Measurements from ENCODE around the gene NRXN3. TPM values are rescaled to one million over a fixed set of nuclear protein-coding genes. Genes with fewer than 3 reads are reported as not detected.

NRXN3 gene
- total and polyA plus RNA-seq, 2 experiments from 2014 or later: 5.7 to 7.1 TPM

GRCh38 chr14:79608446-79608845 is 1438.3 kb downstream of the NRXN3 start:
- 90% methylated on average over 3 of the region's 3 CpGs for WGBS (ENCODE audit: low lambda C conversion rate, missing lambda C conversion rate)
- Histone ChIP-seq H3K36me3 (replicated peaks; ENCODE audit: insufficient read depth, low read depth) (no peaks in the 10 kb centered on the region), H4K20me1 (ENCODE audit: insufficient read depth, poor library complexity, severe bottlenecking) (no peaks in the 10 kb centered on the region), H3K4me1 (ENCODE audit: insufficient read depth) (no peaks in the 10 kb centered on the region), H3K9me3 (ENCODE audit: low read depth) (no peaks in the 10 kb centered on the region), H3K9me2 (replicated peaks; ENCODE audit: insufficient read depth) (no peaks in the 10 kb centered on the region), H3K27me3 (no peaks in the 10 kb centered on the region), H3K79me2 (no peaks in the 10 kb centered on the region), H3K27ac (no peak overlapping the region), H3K4me3 (no peak overlapping the region), H3K4me2 (no peak overlapping the region), H2AFZ (no peak overlapping the region)
- no peak for DNase-seq (ENCODE audit: low spot score)
- TF ChIP-seq EZH2 (IDR thresholded peaks at IDR 0.05; ENCODE audit: borderline replicate concordance) (no peak), CTCF (IDR thresholded peaks at IDR 0.05; ENCODE audit: poor library complexity) (no peak), EZH2phosphoT487 (IDR thresholded peaks at IDR 0.05; ENCODE audit: low read depth, severe bottlenecking, unreplicated experiment) (no peak)

- H3K27ac ChIP-seq: no peak overlapping the region
- no peaks in the 10 kb centered on the region for H3K9me3 ChIP-seq (ENCODE audit: low read depth)
- no peaks in the 10 kb centered on the region for H3K79me2 ChIP-seq
- H3K36me3 ChIP-seq (replicated peaks; ENCODE audit: insufficient read depth, low read depth): no peaks in the 10 kb centered on the region
- H4K20me1 ChIP-seq (ENCODE audit: insufficient read depth, poor library complexity, severe bottlenecking): no peaks in the 10 kb centered on the region
- WGBS (ENCODE audit: low lambda C conversion rate, missing lambda C conversion rate): 79% methylated on average over 5 of the region's 5 CpGs
- DNase-seq (ENCODE audit: low spot score): no peak
- H3K27me3 ChIP-seq: no peaks in the 10 kb centered on the region
- H3K4me2 ChIP-seq: no peak overlapping the region
- H3K4me3 ChIP-seq: no peak overlapping the region
- TF ChIP-seq EZH2 (IDR thresholded peaks at IDR 0.05; ENCODE audit: borderline replicate concordance) (no peak), EZH2phosphoT487 (IDR thresholded peaks at IDR 0.05; ENCODE audit: low read depth, severe bottlenecking, unreplicated experiment) (no peak), CTCF (IDR thresholded peaks at IDR 0.05; ENCODE audit: poor library complexity) (no peak)
- no peak overlapping the region for H2AFZ ChIP-seq
- no peaks in the 10 kb centered on the region for H3K9me2 ChIP-seq (replicated peaks; ENCODE audit: insufficient read depth)
- H3K4me1 ChIP-seq (ENCODE audit: insufficient read depth): no peaks in the 10 kb centered on the region
These were observed 1443.5 kb downstream of the NRXN3 start for GRCh38 chr14:79613625-79614024.

- no peaks in the 10 kb centered on the region for H3K4me1 ChIP-seq (ENCODE audit: insufficient read depth)
- H3K79me2 ChIP-seq: no peaks in the 10 kb centered on the region
- H3K4me2 ChIP-seq: no peak overlapping the region
- no peak overlapping the region for H3K4me3 ChIP-seq
- H3K27ac ChIP-seq: no peak overlapping the region
- H3K36me3 ChIP-seq (replicated peaks; ENCODE audit: insufficient read depth, low read depth): no peaks in the 10 kb centered on the region
- WGBS (ENCODE audit: low lambda C conversion rate, missing lambda C conversion rate): 92% methylated on average over 5 of the region's 5 CpGs
- no peak overlapping the region for H2AFZ ChIP-seq
- H3K27me3 ChIP-seq: no peaks in the 10 kb centered on the region
- no peak for DNase-seq (ENCODE audit: low spot score)
- H3K9me3 ChIP-seq (ENCODE audit: low read depth): no peaks in the 10 kb centered on the region
- H3K9me2 ChIP-seq (replicated peaks; ENCODE audit: insufficient read depth): no peaks in the 10 kb centered on the region
- TF ChIP-seq CTCF (IDR thresholded peaks at IDR 0.05; ENCODE audit: poor library complexity): no peak
- no peaks in the 10 kb centered on the region for H4K20me1 ChIP-seq (ENCODE audit: insufficient read depth, poor library complexity, severe bottlenecking)
These were observed 1444.3 kb downstream of the NRXN3 start for GRCh38 chr14:79614448-79614847.

- H3K79me2 ChIP-seq: no peaks in the 10 kb centered on the region
- no peak overlapping the region for H2AFZ ChIP-seq
- TF ChIP-seq EZH2phosphoT487 (IDR thresholded peaks at IDR 0.05; ENCODE audit: low read depth, severe bottlenecking, unreplicated experiment) (no peak), EZH2 (IDR thresholded peaks at IDR 0.05; ENCODE audit: borderline replicate concordance) (no peak), CTCF (IDR thresholded peaks at IDR 0.05; ENCODE audit: poor library complexity) (no peak)
- H3K4me1 ChIP-seq (ENCODE audit: insufficient read depth): no peaks in the 10 kb centered on the region
- H3K9me3 ChIP-seq (ENCODE audit: low read depth): no peaks in the 10 kb centered on the region
- no peaks in the 10 kb centered on the region for H4K20me1 ChIP-seq (ENCODE audit: insufficient read depth, poor library complexity, severe bottlenecking)
- H3K27ac ChIP-seq: no peak overlapping the region
- no peaks in the 10 kb centered on the region for H3K27me3 ChIP-seq
- no peaks in the 10 kb centered on the region for H3K9me2 ChIP-seq (replicated peaks; ENCODE audit: insufficient read depth)
- no peaks in the 10 kb centered on the region for H3K36me3 ChIP-seq (replicated peaks; ENCODE audit: insufficient read depth, low read depth)
- H3K4me3 ChIP-seq: no peak overlapping the region
- H3K4me2 ChIP-seq: no peak overlapping the region
- DNase-seq (ENCODE audit: low spot score): no peak
These were observed 1456.9 kb downstream of the NRXN3 start for GRCh38 chr14:79627058-79627457.
